ENCODE data around the gene STX2.

The STX2 gene

GRCh38 chr12:130830246-130830551 lies 8.9 kb downstream of the STX2 start:
- no peak overlapping the region for H3K27ac ChIP-seq (ENCODE audit: low read depth, low read length)
- H3K79me2 ChIP-seq (ENCODE audit: insufficient read depth, low read length) = 0 out of 2 replicates have a peak, but pooled peaks cover 10% of the 10 kb centered on the region
- no peak overlapping the region for H3K4me2 ChIP-seq (ENCODE audit: low read depth, low read length, poor library complexity, severe bottlenecking)
- no peaks in the 10 kb centered on the region for H3K9me2 ChIP-seq (replicated peaks; ENCODE audit: insufficient read depth, low read length)
- no peaks in the 10 kb centered on the region for H3K36me3 ChIP-seq (ENCODE audit: low read length)
- H4K20me1 ChIP-seq (ENCODE audit: low read depth, low read length) = no peaks in the 10 kb centered on the region
- no peaks in the 10 kb centered on the region for H3F3A ChIP-seq (ENCODE audit: insufficient read depth)
- H3K9ac ChIP-seq (ENCODE audit: low read length) = no peak overlapping the region
- H3K27me3 ChIP-seq (ENCODE audit: low read length) = no peaks in the 10 kb centered on the region
- H3K9me3 ChIP-seq (ENCODE audit: insufficient read depth, low read length) = no peaks in the 10 kb centered on the region
- no peak overlapping the region for H2AFZ ChIP-seq (ENCODE audit: low read depth, low read length, severe bottlenecking)
- no peak for TF ChIP-seq EZH2phosphoT487 (conservative IDR thresholded peaks at IDR 0.05; ENCODE audit: low read length)
- TF ChIP-seq CTCF (IDR thresholded peaks at IDR 0.05; ENCODE audit: insufficient read depth, low read length, poor library complexity, severe bottlenecking) = no peak
- no peak overlapping the region for H3K4me3 ChIP-seq (ENCODE audit: insufficient read depth, low read length, poor library complexity, severe bottlenecking)

GRCh38 chr12:130829391-130830245 lies 9.4 kb downstream of the STX2 start:
- Histone ChIP-seq H3K79me2 (ENCODE audit: insufficient read depth, low read length) (0 out of 2 replicates have a peak, but pooled peaks cover 10% of the 10 kb centered on the region), H4K20me1 (ENCODE audit: low read depth, low read length) (no peaks in the 10 kb centered on the region), H2AFZ (ENCODE audit: low read depth, low read length, severe bottlenecking) (no peak overlapping the region), H3K27me3 (ENCODE audit: low read length) (no peaks in the 10 kb centered on the region), H3K36me3 (ENCODE audit: low read length) (no peaks in the 10 kb centered on the region), H3K9ac (ENCODE audit: low read length) (no peak overlapping the region), H3F3A (ENCODE audit: insufficient read depth) (no peaks in the 10 kb centered on the region), H3K27ac (ENCODE audit: low read depth, low read length) (no peak overlapping the region), H3K9me3 (ENCODE audit: insufficient read depth, low read length) (no peaks in the 10 kb centered on the region), H3K9me2 (replicated peaks; ENCODE audit: insufficient read depth, low read length) (no peaks in the 10 kb centered on the region), H3K4me3 (ENCODE audit: insufficient read depth, low read length, poor library complexity, severe bottlenecking) (no peak overlapping the region), H3K4me2 (ENCODE audit: low read depth, low read length, poor library complexity, severe bottlenecking) (no peak overlapping the region)
- TF ChIP-seq EZH2phosphoT487 (conservative IDR thresholded peaks at IDR 0.05; ENCODE audit: low read length) = no peak
- TF ChIP-seq CTCF (IDR thresholded peaks at IDR 0.05; ENCODE audit: insufficient read depth, low read length, poor library complexity, severe bottlenecking) = no peak

- H3K27ac ChIP-seq (ENCODE audit: low read depth, low read length) = no peak overlapping the region
- no peaks in the 10 kb centered on the region for H3F3A ChIP-seq (ENCODE audit: insufficient read depth)
- H3K4me2 ChIP-seq (ENCODE audit: low read depth, low read length, poor library complexity, severe bottlenecking) = no peak overlapping the region
- no peaks in the 10 kb centered on the region for H3K27me3 ChIP-seq (ENCODE audit: low read length)
- no peaks in the 10 kb centered on the region for H3K9me3 ChIP-seq (ENCODE audit: insufficient read depth, low read length)
- no peak overlapping the region for H3K9ac ChIP-seq (ENCODE audit: low read length)
- no peak for TF ChIP-seq EZH2phosphoT487 (conservative IDR thresholded peaks at IDR 0.05; ENCODE audit: low read length)
- TF ChIP-seq CTCF (IDR thresholded peaks at IDR 0.05; ENCODE audit: insufficient read depth, low read length, poor library complexity, severe bottlenecking) = no peak
- no peak overlapping the region for H2AFZ ChIP-seq (ENCODE audit: low read depth, low read length, severe bottlenecking)
- 0 out of 2 replicates have a peak, but pooled peaks cover 10% of the 10 kb centered on the region for H3K79me2 ChIP-seq (ENCODE audit: insufficient read depth, low read length)
- no peak overlapping the region for H3K4me3 ChIP-seq (ENCODE audit: insufficient read depth, low read length, poor library complexity, severe bottlenecking)
- no peaks in the 10 kb centered on the region for H3K36me3 ChIP-seq (ENCODE audit: low read length)
- H3K9me2 ChIP-seq (replicated peaks; ENCODE audit: insufficient read depth, low read length) = no peaks in the 10 kb centered on the region
- no peaks in the 10 kb centered on the region for H4K20me1 ChIP-seq (ENCODE audit: low read depth, low read length)
Measured at GRCh38 chr12:130828895-130829294, 10.2 kb downstream of the STX2 start.

Measured in SU-DHL-6 (cell line).